Measurements from ENCODE around the gene ZFHX3. TPM values are rescaled to one million over a fixed set of nuclear protein-coding genes. Genes with fewer than 3 reads are reported as not detected.

The ZFHX3 gene
- total and polyA plus RNA-seq, 9 donors = 3.4 to 17.6 (median 11.9) TPM

DNA sequence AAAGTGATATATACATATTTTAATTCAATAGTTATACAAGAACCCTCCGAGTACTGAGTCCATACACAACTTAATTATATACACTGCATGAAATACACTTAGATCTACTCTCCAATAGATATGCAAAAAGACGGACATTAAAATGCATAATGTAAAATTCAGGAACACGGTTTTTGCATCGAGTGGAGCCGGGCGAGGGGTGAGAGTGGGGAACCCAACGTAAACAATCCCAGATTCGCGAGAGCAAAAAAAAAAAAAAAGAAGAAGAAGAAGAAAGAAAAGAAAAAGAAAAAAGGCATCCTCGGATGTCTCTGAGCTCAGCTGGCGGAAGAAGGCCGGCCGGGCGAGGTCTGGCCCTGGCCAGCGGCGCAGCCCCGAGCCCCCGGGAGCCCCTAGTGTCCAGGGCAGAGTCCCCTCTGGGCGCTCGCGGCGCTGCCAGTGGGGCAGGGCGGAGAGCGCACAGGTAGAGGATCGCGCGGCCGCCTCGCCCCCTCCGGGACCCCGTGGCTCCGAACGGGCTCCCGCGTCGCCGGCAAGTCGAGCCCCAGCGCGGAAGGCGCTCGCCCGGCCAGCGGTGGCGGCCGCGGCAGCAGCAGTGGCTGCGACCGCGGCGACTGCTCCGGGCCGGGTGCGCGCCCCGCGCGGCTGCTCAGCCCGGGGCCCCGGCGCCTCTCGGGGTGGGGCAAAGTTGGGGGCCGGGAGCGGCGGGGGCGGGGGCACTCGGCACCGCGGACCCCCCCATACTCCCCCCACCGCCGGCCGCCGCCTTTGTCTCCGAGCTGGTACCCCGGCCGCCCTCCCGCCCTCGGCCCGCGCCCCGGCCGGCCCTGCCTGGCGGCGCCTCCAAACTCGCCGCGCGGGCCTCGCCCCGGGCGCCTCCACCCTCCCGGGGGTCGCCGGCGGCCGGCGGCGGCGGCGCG, 9.6 kb upstream of the ZFHX3 start:
- H3K4me1 ChIP-seq (ENCODE audit: insufficient read depth) = peaks cover 3% of the 10 kb centered on the region
- peak in 4 of 5 donors; percentile 47 to 66 (median 60) for DNase-seq

DNA sequence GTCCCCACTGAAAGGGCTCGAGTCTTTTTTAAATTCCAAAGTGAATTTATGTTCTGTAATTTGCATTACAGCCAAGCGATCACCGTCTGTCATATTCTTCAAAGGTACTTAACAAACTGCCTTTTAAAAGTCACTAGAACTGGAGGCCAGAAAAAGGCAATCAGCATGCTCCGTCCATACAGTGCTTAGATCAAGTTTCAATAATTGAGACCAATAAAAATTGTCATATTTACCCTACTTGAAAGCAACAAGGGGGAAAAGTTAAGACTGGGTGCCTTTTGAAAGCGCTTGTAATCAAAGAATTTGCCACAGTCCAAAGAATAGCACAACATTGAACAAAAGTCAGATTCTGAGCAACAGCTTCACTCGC, 9.0 kb upstream of the ZFHX3 start:
- 65 to 75% (median 72%) methylated on average over 6 of the region's 6 CpGs for WGBS, 3 donors
- TF ChIP-seq POLR2A (IDR thresholded peaks at IDR 0.05) (no peak), EP300 (IDR thresholded peaks at IDR 0.05) (no peak)
- TF ChIP-seq, protein P1, sequence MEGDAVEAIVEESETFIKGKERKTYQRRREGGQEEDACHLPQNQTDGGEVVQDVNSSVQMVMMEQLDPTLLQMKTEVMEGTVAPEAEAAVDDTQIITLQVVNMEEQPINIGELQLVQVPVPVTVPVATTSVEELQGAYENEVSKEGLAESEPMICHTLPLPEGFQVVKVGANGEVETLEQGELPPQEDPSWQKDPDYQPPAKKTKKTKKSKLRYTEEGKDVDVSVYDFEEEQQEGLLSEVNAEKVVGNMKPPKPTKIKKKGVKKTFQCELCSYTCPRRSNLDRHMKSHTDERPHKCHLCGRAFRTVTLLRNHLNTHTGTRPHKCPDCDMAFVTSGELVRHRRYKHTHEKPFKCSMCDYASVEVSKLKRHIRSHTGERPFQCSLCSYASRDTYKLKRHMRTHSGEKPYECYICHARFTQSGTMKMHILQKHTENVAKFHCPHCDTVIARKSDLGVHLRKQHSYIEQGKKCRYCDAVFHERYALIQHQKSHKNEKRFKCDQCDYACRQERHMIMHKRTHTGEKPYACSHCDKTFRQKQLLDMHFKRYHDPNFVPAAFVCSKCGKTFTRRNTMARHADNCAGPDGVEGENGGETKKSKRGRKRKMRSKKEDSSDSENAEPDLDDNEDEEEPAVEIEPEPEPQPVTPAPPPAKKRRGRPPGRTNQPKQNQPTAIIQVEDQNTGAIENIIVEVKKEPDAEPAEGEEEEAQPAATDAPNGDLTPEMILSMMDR (IDR thresholded peaks at IDR 0.05) = no peak
- peak overlapping the region; percentile 77 for H3K4me3 ChIP-seq
- no peaks in the 10 kb centered on the region for H3K9me3 ChIP-seq
- intact Hi-C loops (cut with DNase I) = loop anchor here in 1 of 4 donors (10.0 kb wide), 1 partner anchor 132 kb away; no protein-coding TSS in a partner anchor
- H3K27me3 ChIP-seq = no peaks in the 10 kb centered on the region
- H3K27ac ChIP-seq = peak overlapping the region in 1 of 2 donors; percentile 93
- no peaks in the 10 kb centered on the region for H3K36me3 ChIP-seq
- no peak for DNase-seq
- peaks cover 3% of the 10 kb centered on the region for H3K4me1 ChIP-seq (ENCODE audit: insufficient read depth)

More for the DNA sequence above, 9.6 kb upstream of the ZFHX3 start:
- TF ChIP-seq, protein P1 (IDR thresholded peaks at IDR 0.05) = peak in 2 of 3 donors; percentile 13 to 18
- TF ChIP-seq EP300 (IDR thresholded peaks at IDR 0.05) = no peak
- TF ChIP-seq POLR2A (IDR thresholded peaks at IDR 0.05) = peak; percentile 30
- H3K36me3 ChIP-seq = no peaks in the 10 kb centered on the region
- peak overlapping the region; percentile 92 to 93 for H3K27ac ChIP-seq
- H3K4me3 ChIP-seq = peak overlapping the region; percentile 77
- intact Hi-C loops (cut with DNase I) = loop anchor here in 1 of 4 donors (10.0 kb wide), 1 partner anchor 133 kb away; no protein-coding TSS in a partner anchor
- H3K9me3 ChIP-seq = no peaks in the 10 kb centered on the region
- 1 to 2% (median 1%) methylated on average over 33 to 101 of the region's 101 CpGs for WGBS, 3 donors
- H3K27me3 ChIP-seq = no peaks in the 10 kb centered on the region

DNA sequence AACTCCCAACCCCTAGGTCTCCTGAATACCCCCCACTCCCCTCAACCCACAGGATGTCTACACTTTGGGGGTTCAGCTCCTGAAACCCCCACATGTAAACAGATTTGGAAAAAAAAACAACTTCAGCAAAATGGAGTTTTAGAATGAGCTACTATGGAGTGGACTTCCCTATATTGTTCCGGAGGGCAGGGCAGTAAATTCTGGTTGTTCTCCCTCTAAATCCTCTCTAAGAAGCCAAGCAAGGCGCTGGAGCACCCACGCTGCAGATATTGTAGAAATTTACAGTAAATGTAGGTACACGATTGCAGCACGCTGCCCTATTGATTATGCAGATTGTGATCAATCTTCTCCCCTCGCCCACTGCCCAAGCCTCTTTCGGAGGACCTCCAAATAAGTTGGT, 8.5 kb upstream of the ZFHX3 start:
- intact Hi-C loops (cut with DNase I) = loop anchor here in 1 of 4 donors (10.0 kb wide), 1 partner anchor 132 kb away; no protein-coding TSS in a partner anchor
- Histone ChIP-seq H3K27me3 (no peaks in the 10 kb centered on the region), H3K4me1 (ENCODE audit: insufficient read depth) (peaks cover 3% of the 10 kb centered on the region), H3K36me3 (no peaks in the 10 kb centered on the region), H3K27ac (peak overlapping the region in 1 of 2 donors; percentile 93), H3K4me3 (peak overlapping the region; percentile 77), H3K9me3 (no peaks in the 10 kb centered on the region)
- TF ChIP-seq EP300 (IDR thresholded peaks at IDR 0.05) = no peak
- DNase-seq = no peak
- 78 to 92% (median 82%) methylated on average over 7 of the region's 7 CpGs for WGBS, 3 donors

DNA sequence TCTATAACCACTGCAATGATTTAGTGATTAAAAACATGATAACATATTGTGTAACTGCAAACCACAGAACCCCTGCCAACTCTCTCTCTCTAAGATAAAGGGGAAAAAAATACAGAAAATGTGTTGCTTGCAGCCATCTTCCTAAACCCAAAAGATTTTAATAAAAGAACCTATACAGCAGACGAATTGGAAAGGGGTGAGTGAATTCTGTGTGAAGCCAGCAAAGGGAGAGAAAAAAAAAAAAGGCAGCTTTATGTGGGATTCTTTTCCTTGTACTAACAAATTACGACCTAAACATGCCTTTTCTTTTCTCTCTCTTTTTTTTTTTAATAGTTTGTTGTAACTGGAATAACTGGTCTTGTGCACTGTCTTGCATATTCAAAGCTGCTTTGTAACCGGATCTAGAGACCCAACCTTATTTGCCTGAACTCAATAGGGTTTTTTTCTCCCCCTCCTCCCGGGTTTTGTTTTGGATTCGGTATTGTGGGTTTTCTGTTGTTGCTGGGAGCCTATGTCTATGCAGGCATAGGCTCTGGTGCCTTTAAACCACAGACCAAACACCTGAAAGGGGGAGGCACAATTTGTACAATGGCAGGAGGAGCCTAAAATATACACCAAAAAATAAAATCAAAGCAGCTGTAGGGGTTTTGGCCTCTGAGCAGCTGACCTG, 7.0 kb upstream of the ZFHX3 start:
- no peaks in the 10 kb centered on the region for H3K36me3 ChIP-seq
- peaks cover 8% of the 10 kb centered on the region for H3K4me1 ChIP-seq (ENCODE audit: insufficient read depth)
- H3K27ac ChIP-seq = peak overlapping the region in 1 of 2 donors; percentile 93
- no peak for TF ChIP-seq POLR2A (IDR thresholded peaks at IDR 0.05)
- TF ChIP-seq EP300 (IDR thresholded peaks at IDR 0.05) = no peak
- TF ChIP-seq, protein P1 (IDR thresholded peaks at IDR 0.05) = no peak
- 56 to 61% (median 56%) methylated on average over 5 of the region's 5 CpGs for WGBS, 3 donors
- H3K27me3 ChIP-seq = no peaks in the 10 kb centered on the region
- intact Hi-C loops (cut with DNase I) = loop anchor here in 1 of 4 donors (10.0 kb wide), 1 partner anchor 130 kb away; no protein-coding TSS in a partner anchor
- DNase-seq = no peak
- no peaks in the 10 kb centered on the region for H3K9me3 ChIP-seq
- no peak overlapping the region for H3K4me3 ChIP-seq

Measured in ovary (tissue), 9 donors.